Stimulated activated CD4-positive, alpha-beta T cell treated with anti-CD3 and anti-CD28 coated beads, Interleukin-2, amount 100 ng/mL, for 48 hours (primary cell): ENCODE data around the gene HIP1.

Experiments used
- DNase-seq, 2 donors: peaks; one replicate each; pipeline ENCODE4 v3.0.0-alpha.2; 2020

Gene HIP1

DNA sequence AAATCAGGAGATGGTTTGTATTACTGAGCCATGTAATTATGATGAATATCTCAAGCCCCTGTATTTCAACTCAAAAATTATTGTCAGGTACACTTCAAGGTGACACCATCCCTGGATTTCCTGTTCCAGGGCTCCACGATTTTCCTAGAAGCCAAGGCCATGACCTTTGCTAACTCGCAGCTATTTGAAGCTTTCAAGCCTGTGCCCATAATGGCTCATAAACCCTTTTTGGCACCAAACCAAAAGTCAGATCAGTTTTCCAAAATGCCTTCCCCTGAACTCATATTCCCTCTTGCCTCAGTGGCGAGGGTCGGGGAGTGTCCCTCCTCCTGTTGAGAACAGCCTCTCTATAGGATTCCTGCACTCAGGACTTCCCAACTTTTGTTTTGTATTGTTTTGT lies 70.8 kb downstream of the HIP1 start:
- DNase-seq = no peak

DNA sequence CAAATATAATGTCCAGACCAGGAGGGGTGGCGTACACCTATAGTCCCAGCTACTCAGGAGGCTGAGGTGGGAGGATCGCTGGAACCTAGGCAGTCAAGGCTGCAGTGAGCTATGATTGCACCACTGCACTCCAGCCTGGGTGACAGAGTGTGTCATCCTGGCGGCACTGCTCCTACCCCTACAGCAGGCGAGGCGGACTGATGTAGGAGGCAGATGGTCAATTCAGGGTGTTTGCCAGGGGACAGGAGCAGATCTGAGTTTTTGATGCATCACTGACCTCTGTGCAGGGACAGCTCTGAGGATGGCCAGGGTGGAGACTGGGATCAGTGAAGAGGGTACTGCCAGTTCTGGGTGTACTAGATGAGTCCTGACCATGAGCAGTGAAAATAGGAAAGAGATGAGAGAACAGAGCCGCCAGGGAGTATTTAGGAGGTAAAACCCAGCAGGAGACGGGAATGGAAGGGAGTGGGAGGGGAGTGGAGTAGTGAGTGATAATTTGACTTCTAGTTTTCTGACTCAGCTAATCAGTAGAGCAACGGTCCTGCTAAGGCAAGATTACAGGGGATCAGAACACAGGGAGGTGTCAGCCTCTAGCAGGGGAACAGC lies 75.3 kb downstream of the HIP1 start:
- DNase-seq = no peak

DNA sequence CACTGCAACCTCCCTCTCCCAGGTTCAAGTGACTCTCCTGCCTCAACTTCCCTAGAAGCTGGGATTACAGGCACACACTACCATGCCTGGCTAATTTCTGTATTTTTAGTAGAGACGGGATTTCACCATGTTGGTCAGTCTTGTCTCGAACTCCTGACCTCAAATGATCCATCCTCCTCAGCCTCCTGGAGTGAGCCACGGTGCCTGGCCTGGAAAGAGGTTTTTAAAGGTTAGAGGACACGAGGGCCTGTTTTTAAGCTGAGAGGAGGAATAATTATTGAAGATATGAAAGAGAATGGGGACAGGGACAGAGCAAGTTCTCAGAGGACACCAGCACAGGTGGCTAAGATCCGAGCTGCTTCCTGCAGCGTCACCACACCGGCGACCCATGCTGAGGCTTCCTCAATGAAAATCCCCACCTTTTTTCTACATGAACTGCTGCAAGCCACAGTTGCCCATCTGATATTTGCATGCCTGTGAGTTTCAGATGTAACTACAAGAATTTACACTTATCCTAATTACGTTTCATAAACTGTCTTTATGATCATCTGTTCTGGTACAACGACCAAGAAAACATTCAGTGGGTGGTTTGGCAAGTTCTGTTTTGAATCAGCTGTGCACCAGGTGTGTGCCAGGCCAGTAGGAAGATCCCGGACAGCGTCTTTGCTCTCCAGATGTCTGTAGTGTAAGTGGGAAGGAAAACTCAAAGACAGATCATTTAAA lies 76.0 kb downstream of the HIP1 start:
- no peak for DNase-seq

DNA sequence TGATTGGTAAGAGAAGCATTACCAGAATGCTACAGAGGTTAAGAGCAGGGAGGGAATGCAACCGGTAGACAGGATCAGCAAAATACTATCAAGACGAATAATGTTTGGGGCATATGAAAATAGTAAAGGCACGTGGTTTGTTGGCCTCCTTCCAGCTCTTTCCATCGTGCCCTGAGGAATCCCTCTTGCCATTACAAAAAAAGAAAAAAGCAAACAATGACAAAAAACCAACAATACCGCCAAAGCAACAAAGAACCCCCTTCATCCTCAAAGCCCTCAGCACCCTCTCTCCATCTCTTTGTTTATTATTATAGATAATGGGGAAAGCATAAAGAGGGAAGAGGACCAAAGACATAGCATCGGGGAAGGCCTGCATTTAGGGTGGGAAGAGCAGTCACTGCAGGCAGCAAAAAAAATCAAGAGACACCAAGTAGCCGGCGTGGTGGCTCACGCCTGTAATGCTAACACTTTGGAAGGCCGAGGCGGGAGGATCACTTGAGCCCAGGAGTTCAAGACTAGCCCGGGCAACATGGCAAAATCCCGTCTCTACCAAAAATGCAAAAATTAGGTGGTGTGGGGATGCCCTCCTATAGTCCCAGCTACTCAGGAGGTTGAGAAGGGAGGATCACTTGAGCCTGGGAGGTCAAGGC lies 78.0 kb downstream of the HIP1 start:
- DNase-seq = no peak

DNA sequence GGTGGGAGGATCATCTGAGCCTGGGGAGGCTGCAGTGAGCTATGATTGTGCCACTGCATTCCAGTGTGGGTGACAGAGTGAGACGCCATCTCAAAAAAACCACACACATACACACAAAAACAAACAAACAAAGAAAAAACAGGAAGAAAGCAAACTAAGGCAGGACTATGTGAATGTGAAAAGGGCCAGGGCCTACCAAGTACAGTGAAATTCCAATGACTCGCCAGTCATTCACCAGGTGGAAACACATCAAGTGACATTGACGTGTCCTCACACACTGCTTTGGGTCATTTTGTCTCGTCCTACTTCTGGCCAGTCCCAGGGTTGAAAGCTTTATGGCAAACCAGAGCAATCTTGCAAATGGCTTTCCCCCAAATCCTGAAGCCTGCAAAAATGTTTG lies 79.9 kb downstream of the HIP1 start:
- DNase-seq = no peak

DNA sequence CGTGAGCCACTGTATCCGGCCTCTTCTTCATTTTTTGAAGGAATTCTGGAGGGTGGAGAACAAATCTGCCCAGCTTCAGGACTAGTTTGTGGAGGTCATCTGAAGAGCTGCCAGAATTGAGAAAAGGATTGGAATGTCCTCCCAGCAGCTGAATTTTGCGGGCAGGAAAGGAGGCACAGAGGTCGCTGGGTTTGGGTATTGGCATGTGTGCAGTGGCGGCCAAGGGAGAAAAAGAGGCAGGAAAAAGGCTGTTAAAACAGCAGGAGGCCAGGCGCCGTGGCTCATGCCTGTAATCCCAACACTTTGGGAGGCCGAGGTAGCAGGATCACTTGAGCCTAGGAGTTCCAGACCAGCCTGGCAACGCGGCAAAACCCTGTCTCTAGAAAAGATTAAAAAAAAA lies 80.4 kb downstream of the HIP1 start:
- DNase-seq = no peak

DNA sequence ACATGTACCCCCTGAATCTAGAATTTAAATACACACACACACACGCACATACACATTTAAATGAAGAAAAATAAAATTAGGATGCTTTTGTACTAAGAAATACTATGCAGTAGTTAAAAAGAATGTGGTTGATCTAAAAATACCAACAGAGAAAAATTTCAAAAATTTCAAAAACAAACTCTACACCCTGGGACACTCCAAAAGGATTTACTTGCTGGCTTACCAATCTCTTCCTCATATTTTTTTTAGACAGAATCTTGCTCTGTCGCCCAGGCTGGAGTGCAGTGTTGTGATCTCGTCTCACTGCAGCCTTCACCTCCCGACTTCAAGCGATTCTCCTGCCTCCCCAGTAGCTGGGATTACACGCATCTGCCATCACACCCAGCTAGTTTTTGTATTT lies 80.9 kb downstream of the HIP1 start:
- no peak for DNase-seq

DNA sequence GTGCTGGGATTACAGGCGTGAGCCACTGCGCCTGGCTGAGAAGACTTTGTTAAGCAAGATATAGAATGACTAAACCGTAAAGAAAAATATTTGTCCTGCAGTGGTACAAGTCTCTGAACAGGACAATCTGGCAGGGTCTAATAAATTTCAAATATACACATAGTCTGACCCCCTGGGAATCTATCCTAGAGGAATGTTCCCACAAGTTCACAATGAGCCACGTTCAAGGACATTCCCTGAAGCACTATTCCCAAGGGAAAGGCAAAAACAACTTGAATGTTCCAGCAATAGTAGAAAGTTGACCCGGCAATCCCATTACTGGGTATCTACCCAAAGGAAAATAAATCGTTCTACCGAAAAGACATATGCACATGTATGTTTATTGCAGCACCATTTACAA lies 82.0 kb downstream of the HIP1 start:
- no peak for DNase-seq

DNA sequence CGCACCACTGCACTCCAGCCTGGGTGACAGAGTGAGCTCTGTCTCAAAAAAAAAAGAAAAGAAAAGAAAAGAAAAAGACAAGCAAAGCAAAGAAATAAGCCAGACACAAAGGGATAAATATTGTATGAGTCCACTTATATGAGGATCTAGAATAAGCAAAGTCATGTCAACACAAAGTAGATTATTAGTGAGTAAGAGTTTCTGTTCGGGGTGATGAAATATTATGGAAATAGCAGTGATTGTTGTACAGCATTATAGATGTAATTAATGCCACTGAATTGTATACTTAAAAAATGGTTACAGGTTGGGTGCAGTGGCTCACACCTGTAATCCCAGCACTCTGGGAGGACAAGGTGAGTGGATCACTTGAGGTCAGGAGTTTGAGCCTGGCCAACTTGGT lies 83.2 kb downstream of the HIP1 start:
- no peak for DNase-seq

DNA sequence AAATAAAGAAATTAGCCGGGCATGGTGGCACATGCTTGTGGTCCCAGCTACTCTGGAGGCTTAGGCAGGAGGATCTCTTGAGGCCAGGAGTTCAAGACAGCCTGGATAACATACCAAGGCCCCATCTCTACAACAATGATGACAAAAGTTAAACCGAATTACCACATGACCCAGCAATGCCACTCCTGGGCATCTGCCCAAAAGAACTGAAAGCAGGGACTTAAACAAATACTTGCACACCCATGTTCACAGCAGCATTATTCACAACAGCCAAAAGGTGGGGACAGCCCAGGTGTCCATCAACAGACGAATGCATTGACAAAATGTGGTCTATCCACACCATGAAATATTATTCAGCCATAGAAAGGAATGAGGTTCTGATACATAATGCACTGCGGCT lies 83.9 kb downstream of the HIP1 start:
- DNase-seq = no peak

DNA sequence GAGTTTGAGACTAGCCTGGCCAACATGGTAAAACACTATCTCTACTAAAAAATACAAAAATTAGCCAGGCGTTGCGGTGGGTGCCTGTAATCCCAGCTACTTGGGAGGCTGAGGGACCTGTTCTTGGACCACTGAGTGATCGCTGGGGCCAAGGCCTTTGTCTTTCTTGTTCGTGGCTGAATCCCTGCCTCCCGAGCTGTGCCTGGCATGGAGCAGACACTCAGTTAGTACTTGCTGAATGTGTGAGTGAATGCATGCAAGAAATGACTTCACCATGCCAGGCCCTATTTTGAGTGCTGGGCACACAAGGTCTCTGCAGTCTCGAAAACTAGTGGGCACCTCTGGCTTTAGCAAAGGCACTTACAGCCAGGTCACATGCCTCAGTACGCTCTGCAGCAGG lies 85.1 kb downstream of the HIP1 start:
- no peak for DNase-seq

DNA sequence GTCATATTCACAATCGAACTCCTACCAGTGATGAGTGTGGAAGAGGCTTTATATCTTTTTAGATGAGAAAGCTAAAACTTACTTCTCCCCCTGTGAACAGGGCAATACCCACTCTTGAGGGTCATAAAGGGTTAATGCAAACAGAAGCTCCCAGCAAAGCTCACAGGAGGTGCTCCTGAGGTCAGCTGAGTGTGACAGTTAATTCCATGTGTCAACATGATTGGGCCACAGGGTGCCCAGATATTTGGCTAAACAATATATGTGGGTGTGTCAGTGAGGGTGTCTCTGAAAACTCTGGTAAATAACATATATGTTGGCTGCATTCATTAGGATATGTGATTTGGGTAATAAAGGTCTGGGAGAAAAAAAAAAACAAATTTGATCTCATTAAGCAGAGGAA lies 86.0 kb downstream of the HIP1 start:
- no peak for DNase-seq

DNA sequence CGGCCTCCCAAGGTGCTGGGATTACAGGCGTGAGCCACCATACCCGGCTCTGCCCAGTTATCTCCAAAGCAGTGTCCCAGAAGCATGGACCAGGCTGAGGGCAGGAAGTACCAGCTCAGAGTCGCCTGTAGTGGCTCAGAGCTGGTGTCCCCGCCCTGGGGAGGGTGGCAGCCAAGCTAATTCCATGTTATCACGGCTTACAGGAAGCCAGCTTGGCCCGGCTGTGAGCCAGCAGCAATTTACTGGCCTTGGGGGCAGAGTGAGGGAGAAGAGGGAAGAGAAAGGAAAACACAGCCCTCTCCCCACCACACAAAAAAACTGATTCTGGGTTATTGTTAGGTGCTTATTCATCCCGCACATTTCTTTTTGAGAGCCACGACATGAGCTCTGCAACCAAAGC lies 88.1 kb downstream of the HIP1 start:
- no peak for DNase-seq

DNA sequence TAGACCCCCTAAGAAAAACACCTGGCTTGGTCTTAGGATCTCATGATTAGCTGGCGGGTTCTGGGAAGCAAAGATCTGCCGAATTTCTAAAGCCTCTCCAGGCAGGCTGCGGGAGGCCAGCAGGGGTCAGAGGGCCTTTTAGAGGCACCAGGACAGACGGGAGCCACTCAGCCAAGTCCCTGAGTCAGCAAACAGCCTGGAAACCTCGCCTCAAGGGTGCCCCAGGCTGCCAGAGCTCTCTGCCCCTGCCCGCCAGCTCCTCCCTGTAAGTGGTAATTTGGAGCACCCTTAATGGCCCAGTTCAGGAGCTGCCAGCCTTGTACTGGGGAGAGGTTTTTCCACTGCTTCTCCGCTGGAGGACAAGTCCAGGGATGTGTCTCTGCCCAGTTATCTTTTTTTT lies 88.7 kb downstream of the HIP1 start:
- DNase-seq = no peak

DNA sequence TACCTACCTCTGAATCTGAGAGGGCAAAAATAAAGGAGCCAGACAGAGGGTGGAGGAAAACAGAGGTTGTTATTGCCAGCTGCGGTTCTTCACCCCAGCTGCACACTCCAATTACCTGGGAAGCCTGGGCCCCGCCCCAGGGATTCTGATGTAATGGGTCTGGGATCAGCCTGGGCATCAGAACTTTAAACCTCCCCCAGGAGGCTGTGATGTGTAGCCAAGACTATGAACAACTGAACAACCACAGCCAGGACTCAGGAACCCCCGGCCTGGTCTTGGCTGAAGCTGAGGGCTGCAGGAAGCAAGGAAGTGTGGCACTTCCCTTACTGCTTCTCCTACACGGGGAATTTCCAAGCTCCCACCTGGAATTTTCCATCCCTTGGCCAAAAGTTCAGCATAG lies 89.3 kb downstream of the HIP1 start:
- no peak for DNase-seq

DNA sequence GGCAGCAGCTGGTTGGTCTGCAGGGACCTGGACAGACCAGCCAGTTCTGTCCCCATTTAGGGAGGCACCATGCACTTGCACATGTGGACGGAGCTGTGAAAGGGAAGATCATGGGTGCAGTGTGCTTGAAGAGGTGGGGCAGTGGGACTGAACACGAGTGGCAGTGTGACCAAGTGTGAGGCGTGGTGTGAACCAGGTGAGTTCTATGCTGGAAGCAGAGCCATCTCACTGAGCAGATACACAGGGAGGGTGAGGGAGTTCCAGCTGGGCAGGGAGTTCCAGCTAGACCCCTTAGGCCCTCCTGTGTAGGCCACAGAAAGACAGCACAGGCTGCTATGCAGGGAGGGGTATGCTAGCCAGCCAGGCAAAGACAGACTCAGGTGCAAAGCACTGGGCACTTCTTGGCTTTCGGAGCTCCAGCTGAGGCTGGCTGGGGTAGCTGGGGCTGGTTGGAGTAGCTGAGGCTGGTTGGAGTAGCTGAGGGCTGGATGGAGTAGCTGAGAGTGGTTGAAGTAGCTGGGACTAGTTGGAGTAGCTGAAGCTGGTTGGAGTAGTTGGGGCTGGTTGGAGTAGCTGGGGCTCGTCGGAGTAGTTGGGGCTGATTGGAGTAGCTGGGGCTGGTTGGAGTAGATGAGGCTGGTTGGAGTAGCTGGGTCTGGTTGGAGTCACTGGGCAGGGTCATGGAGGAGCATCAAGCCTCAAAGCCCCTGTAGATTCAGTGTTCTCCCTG lies 90.9 kb downstream of the HIP1 start:
- no peak for DNase-seq

DNA sequence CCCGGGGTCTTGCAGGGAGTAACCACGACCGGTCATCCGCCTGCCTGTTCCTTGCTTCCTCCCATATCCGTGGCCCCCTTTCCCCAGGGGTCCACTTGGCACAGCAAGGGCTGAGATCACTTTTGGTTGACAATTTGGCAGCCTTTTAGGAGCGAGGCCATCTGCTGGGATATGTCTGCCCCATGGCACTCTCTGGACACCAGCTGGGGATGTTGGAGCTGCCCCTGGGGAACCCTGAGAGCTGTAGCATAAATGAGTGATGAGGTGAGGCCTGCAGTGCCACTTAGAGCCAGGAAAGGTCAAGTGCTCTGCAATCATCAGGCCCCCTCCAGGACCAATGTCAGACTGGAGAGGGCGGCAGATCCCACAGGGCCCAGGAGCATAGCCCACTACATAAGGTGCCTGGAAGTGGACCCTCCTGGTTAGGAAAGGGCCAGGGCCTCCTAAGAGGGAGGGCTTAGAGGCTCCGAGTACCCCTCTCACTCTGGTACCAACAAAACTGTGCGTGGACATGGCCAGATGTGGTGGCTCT lies 92.1 kb downstream of the HIP1 start:
- no peak for DNase-seq

DNA sequence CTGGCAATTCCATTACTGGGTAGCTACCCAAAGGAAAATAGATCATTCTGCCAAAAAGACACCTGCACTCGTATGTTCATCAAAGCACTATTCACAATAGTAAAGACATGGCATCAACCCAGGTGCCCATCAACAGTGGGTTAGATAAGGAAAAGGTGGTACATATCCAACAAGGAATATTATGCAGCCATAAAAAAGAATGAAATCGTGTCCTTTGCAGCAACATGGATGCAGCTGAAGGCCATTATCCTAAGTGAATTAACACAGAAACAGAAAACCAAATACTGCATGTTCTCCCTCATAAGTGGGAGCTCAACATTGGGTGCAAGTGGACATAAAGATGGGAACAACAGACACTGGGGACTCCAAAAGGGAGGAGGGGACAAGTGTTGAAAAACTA lies 93.2 kb downstream of the HIP1 start:
- no peak for DNase-seq

DNA sequence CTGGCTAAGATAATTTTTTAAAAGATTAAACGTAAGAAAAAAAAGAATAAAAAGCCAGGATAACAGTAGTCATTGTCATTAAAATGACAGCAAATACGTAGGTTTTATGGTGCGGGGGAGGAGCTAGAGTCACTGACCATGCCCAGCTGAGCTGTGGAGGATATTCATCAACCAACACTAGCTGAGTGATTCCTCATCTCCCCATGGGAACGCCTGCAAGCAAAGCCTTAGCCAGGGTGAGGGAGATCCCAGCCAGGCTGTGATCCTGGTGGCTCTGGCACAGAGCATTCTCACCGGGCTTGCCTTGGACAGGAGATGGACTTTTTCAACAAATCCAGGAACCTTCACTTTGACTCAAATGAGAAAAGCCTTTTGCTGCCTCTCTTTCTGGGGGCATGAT lies 94.2 kb downstream of the HIP1 start:
- DNase-seq = no peak

DNA sequence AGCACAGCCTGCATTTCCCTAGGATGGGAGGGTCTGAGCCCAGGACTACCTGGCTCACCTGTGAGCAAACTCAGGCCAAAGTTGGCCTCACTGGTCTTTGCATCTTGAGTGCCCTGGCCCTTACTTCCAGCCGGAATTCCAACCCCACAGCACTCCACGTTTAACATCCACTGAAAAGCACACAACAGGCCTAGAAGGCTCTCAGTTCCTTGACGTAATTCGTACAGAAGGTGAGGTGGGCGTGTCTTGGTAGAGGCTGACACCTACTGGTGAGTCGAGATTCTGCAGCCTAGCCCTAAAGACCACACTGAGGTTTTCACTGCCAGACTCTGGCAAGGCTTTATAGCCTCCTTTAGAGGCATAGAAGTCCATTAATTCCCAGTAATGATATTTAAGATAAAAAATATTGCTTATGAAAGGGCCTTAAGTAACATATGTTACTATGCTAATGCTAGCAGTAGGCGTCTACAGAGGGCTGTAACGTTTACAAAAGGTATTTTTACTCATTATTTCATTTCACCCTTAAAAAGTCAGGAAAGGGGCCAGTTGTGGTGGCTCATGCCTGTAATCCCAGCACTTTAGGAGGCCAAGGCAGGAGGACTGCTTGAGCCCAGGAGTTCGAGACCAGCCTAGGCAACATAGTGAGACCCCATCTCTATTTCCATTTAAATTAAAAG lies 95.8 kb downstream of the HIP1 start:
- DNase-seq = peak; percentile 54 to 65

DNA sequence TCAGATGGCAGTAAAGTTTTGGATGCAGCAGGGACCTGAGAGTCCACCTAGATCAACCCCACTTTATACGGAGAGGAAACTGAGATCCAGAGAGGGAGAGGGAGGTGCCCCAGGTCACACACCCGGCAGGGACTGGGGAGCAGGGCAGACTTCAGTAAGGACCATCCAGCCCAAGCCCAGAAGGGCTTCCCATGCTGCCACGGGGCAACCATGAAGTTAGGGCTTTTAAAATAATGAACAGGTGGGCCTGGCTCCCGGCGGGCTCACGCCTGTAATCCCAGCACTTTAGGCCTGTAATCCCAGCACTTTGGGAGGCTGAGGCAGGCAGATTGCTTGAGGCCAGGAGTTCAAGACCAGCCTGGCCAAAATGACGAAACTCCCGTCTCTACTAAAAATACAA lies 98.5 kb downstream of the HIP1 start:
- no peak for DNase-seq

DNA sequence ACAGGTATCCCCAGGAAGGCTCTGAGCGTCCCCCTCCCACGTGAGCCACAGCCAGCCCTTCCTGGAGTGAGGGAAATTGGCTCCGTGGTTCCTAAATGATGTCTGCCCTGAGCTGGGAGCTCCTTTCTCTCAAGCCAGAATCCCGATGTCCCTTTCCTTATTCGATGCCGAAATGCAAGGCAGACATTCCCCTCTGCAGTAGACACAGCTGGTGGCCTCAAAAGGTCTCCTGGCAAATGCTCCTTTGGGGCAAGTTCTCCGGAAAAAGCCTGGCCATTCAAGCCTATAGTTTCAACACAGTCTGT lies 98.9 kb downstream of the HIP1 start:
- DNase-seq = no peak
